ENCODE data around the gene PRR12. TPM values are rescaled to one million over a fixed set of nuclear protein-coding genes. Genes with fewer than 3 reads are reported as not detected.

PRR12 gene
- total RNA-seq, 1 donor from 2014 or later = 58.5 TPM

GRCh38 chr19:49546825-49547565 is 44.0 kb upstream of the PRR12 start:
- peaks cover 6% of the 10 kb centered on the region for H3K36me3 Mint-ChIP-seq
- H3K27ac Mint-ChIP-seq = peak overlapping the region; percentile 30
- TF ChIP-seq CTCF (IDR thresholded peaks at IDR 0.05; ENCODE audit: unreplicated experiment) = peak; percentile 95
- DNase-seq (ENCODE audit: low spot score in 2 of 2, unreplicated experiment in 2 of 2) = peak in 1 of 2 experiments; percentile 70
- H3K4me1 Mint-ChIP-seq = peaks cover 5% of the 10 kb centered on the region
- peak overlapping the region; percentile 29 for H3K4me3 Mint-ChIP-seq
- H3K27me3 Mint-ChIP-seq (ENCODE audit: low read depth) = no peaks in the 10 kb centered on the region
- H3K9me3 Mint-ChIP-seq = no peaks in the 10 kb centered on the region

- no peaks in the 10 kb centered on the region for H3K27me3 Mint-ChIP-seq (ENCODE audit: low read depth)
- no peak overlapping the region for H3K27ac Mint-ChIP-seq
- H3K4me1 Mint-ChIP-seq = peaks cover 5% of the 10 kb centered on the region
- no peak for DNase-seq (ENCODE audit: low spot score in 2 of 2, unreplicated experiment in 2 of 2)
- H3K36me3 Mint-ChIP-seq = peaks cover 9% of the 10 kb centered on the region
- H3K4me3 Mint-ChIP-seq = no peak overlapping the region
- no peaks in the 10 kb centered on the region for H3K9me3 Mint-ChIP-seq
- TF ChIP-seq CTCF (IDR thresholded peaks at IDR 0.05; ENCODE audit: unreplicated experiment) = no peak
Measured at GRCh38 chr19:49549045-49549444, 41.9 kb upstream of the PRR12 start.

DNA sequence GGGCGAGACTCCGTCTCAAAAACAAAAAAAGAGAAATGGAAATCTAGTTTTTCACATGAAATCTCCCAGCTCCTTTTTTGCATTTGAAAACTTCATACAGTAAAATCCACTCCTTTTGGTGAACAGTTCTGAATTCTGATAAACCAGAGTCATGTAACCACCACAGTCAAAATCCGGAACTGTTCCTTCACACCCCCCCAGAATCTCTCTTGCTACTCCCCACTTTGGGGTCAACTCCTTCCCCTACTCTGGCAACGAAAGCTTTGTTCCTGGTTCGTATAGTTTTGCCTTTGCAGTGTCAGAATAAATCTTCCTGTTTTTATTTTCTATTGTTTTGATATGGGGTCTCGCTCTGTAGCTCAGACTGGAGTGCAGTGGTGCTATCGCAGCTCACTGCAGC is 39.5 kb upstream of the PRR12 start:
- no peak overlapping the region for H3K4me3 Mint-ChIP-seq
- no peak for TF ChIP-seq CTCF (IDR thresholded peaks at IDR 0.05; ENCODE audit: unreplicated experiment)
- H3K27ac Mint-ChIP-seq = no peak overlapping the region

GRCh38 chr19:49552749-49553148 is 38.2 kb upstream of the PRR12 start:
- TF ChIP-seq CTCF (IDR thresholded peaks at IDR 0.05; ENCODE audit: unreplicated experiment) = no peak
- Mint-ChIP-seq H3K27ac (peak overlapping the region; percentile 16), H3K4me3 (no peak overlapping the region), H3K36me3 (peaks cover 24% of the 10 kb centered on the region), H3K27me3 (ENCODE audit: low read depth) (no peaks in the 10 kb centered on the region), H3K4me1 (no peaks in the 10 kb centered on the region), H3K9me3 (no peaks in the 10 kb centered on the region)
- DNase-seq (ENCODE audit: low spot score in 2 of 2, unreplicated experiment in 2 of 2) = no peak

More for the DNA sequence above, 39.5 kb upstream of the PRR12 start:
- DNase-seq (ENCODE audit: low spot score in 2 of 2, unreplicated experiment in 2 of 2) = no peak
- Mint-ChIP-seq H3K27me3 (ENCODE audit: low read depth) (no peaks in the 10 kb centered on the region), H3K36me3 (peaks cover 18% of the 10 kb centered on the region), H3K9me3 (no peaks in the 10 kb centered on the region), H3K4me1 (peaks cover 5% of the 10 kb centered on the region)

GRCh38 chr19:49553451-49554271 is 37.3 kb upstream of the PRR12 start:
- Mint-ChIP-seq H3K4me3 (no peak overlapping the region), H3K27me3 (ENCODE audit: low read depth) (no peaks in the 10 kb centered on the region), H3K9me3 (no peaks in the 10 kb centered on the region), H3K27ac (peak overlapping the region; percentile 7), H3K36me3 (peaks cover 27% of the 10 kb centered on the region), H3K4me1 (no peaks in the 10 kb centered on the region)
- TF ChIP-seq CTCF (IDR thresholded peaks at IDR 0.05; ENCODE audit: unreplicated experiment) = no peak
- DNase-seq (ENCODE audit: low spot score in 2 of 2, unreplicated experiment in 2 of 2) = no peak

Measured in mesothelial cell of epicardium (in vitro differentiated cells).